Bronchus fibroblast of lung (primary cell): ENCODE results near the gene ZFP92. TPM values are rescaled to one million over a fixed set of nuclear protein-coding genes. Genes with fewer than 3 reads are reported as not detected.

Experiments used
- total RNA-seq: library from RNA; depleted of rRNA; stranded (reverse); fragments of >200 nt; gene quantifications from 2 replicates; pipeline ENCODE4 v1.2.3, GENCODE V29; 2015

The ZFP92 gene, protein sequence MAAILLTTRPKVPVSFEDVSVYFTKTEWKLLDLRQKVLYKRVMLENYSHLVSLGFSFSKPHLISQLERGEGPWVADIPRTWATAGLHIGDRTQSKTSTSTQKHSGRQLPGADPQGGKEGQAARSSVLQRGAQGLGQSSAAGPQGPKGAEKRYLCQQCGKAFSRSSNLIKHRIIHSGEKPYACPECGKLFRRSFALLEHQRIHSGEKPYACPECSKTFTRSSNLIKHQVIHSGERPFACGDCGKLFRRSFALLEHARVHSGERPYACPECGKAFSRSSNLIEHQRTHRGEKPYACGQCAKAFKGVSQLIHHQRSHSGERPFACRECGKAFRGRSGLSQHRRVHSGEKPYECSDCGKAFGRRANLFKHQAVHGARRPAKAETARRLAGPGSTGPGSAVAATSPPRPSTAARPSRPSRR
- total RNA-seq = 0.15 and 0.17 TPM in 2 replicates

GRCh38 chrX:153411255-153411987 is at the start of gene ZFP92:
ZFP92 (plus strand) TSS chrX:153411472; CDS start chrX:153418323, 6,851 bp downstream.

GRCh38 chrX:153401133-153401764 is 10.0 kb upstream of the ZFP92 start, which contains the start of gene PNMA6E:
PNMA6E (minus strand) TSS chrX:153401350; CDS start chrX:153398849, 2,501 bp downstream.

GRCh38 chrX:153445856-153446635 is 34.8 kb downstream of the ZFP92 start, which contains the start of gene TREX2:
TREX2 (minus strand) TSS chrX:153446056; CDS start chrX:153445430, 626 bp downstream.

Other genes with a start within 250 kb of the ZFP92 start
- gene MAGEA1, start 232.2 kb upstream of the ZFP92 start, total RNA-seq = not detected in 2 replicates
- not detected in 2 replicates for gene PNMA6F, start 89.7 kb upstream of the ZFP92 start, total RNA-seq
- 4.8 and 4.9 TPM in 2 replicates for gene ZNF275, start 77.3 kb upstream of the ZFP92 start, total RNA-seq
- gene PNMA6E, start 10.1 kb upstream of the ZFP92 start, total RNA-seq = not detected in 2 replicates
- 0.84 TPM in 1 of 2 replicates, not detected in the other for gene TREX2, start 34.6 kb downstream of the ZFP92 start, total RNA-seq
- 49.4 and 51.6 TPM in 2 replicates for gene HAUS7, start 59.1 kb downstream of the ZFP92 start, total RNA-seq
- gene BGN, start 83.5 kb downstream of the ZFP92 start, total RNA-seq = 14.0 TPM in 2 replicates
- gene ATP2B3, start 106.2 kb downstream of the ZFP92 start, total RNA-seq = not detected in 2 replicates
- 35.1 and 38.7 TPM in 2 replicates for gene CCNQ, start 187.7 kb downstream of the ZFP92 start, total RNA-seq
- 0.34 and 0.45 TPM in 2 replicates for gene DUSP9, start 235.7 kb downstream of the ZFP92 start, total RNA-seq